Ovary (tissue), 9 donors: Measurements from ENCODE around the gene ATP8B4. TPM values are rescaled to one million over a fixed set of nuclear protein-coding genes. Genes with fewer than 3 reads are reported as not detected.
"Not testable (repeated sequence)": the region's sequence is repeated elsewhere in the genome, so short reads cannot be mapped to it uniquely, and the experiment has no call there.

Experiments used
- DNase-seq, 5 donors: peaks; one replicate each; pipeline ENCODE4 v3.0.0-alpha.2; 2019 to 2020
- H3K27ac ChIP-seq, 2 donors: fragments of 200-600 bp; one replicate each; pipeline versions ENCODE4 v1.5.1 to v1.8.0; 2019 to 2022
- H3K27me3 ChIP-seq: fragments of 200-600 bp; one replicate; pipeline ENCODE4 v1.8.0; 2022
- H3K36me3 ChIP-seq: fragments of 200-600 bp; sonication (generic); one replicate; pipeline ENCODE4 v1.5.1; 2019
- H3K4me1 ChIP-seq: one replicate; pipeline ENCODE4 v1.8.1; 2013; ENCODE audit warnings: mild to moderate bottlenecking, moderate library complexity; ENCODE audit not compliant: insufficient read depth
- H3K4me3 ChIP-seq: fragments of 200-600 bp; sonication (generic); one replicate; pipeline ENCODE4 v1.5.1; 2017
- H3K9me3 ChIP-seq, 2 donors: fragments of 200-600 bp in 1 of 2; sonication (generic) in 1 of 2; one replicate each; pipeline versions ENCODE4 v1.5.1 to v1.8.1; 2013 to 2019; ENCODE audit warnings: mild to moderate bottlenecking in 1 of 2, moderate library complexity in 1 of 2
- EP300 ChIP-seq: sonication (generic); formaldehyde crosslinking; IDR thresholded peaks from one replicate; pipeline ENCODE4 v1.6.1; 2017; ENCODE audit warnings: antibody characterized with exemption
- POLR2A ChIP-seq: fragments of 450-650 bp; IDR thresholded peaks from one replicate; pipeline ENCODE4 v1.6.1; 2017; ENCODE audit warnings: antibody characterized with exemption, mild to moderate bottlenecking, moderate library complexity
- WGBS, 3 donors: extraction: QIAGEN DNeasy Blood & Tissue Kit in 1 of 3; methylation state at CpG; one replicate each; pipeline versions ENCODE4 v1.1.5 to v1.1.7; 2013 to 2017; 5-methylcytosine and 5-hydroxymethylcytosine counted together
- intact Hi-C, 4 donors: fragments of 100-400 bp; cut with DNase I; formaldehyde crosslinking; loops; one replicate each; pipeline versions ENCODE4 v1.11.0 to v1.15.1; 2022 to 2023
- polyA plus RNA-seq, 2 donors: library from polyadenylated mRNA; stranded (reverse); fragments of 200-250 nt in 1 of 2; fragments of 350-450 nt in 1 of 2; fragmentation: Illumina TruSeq in 1 of 2; extraction: RNeasy Lipid Tissue Mini Kit (QIAGEN cat#74804) in 1 of 2; gene quantifications; one replicate each; pipeline ENCODE4 v1.2.3, GENCODE V29; 2013 to 2014
- total RNA-seq, 7 donors: library from RNA; depleted of rRNA in 2 of 7; stranded (reverse); fragments of >200 nt in 2 of 7; fragmentation: NEBNext Ultra II Directional in 3 of 7; extraction: Animal tissue kit (Norgen Biotek cat#: 25700) in 3 of 7; gene quantifications; one replicate each; pipeline versions ENCODE4 v1.1.0 to v1.2.4, GENCODE V29; 2016 to 2023
- TF ChIP-seq, protein P1 (sequence below), 3 donors: fragments of 450-650 bp in 2 of 3; fragments of 200-600 bp in 1 of 3; IDR thresholded peaks; one replicate each; pipeline versions ENCODE4 v1.5.1 to v1.8.0; 2016 to 2022; ENCODE audit warnings: antibody characterized with exemption in 3 of 3, mild to moderate bottlenecking in 1 of 3
- donor health status: DM: no; HTN: no; CAD: no; lungs with moderate emphysema.
- donor health status: DM: no; HTN: no; CAD: no.
- donor health status: Bipolar disorder and iron deficiency.
- donor health status: DM: yes; HTN: yes; CAD: no.
- donor health status: DM: no; HTN: no; CAD: no.
- donor health status: DM: yes; HTN: yes; CAD: no.

ATP8B4 gene
- total and polyA plus RNA-seq, 9 donors: 3.7 to 14.4 (median 7.1) TPM

DNA sequence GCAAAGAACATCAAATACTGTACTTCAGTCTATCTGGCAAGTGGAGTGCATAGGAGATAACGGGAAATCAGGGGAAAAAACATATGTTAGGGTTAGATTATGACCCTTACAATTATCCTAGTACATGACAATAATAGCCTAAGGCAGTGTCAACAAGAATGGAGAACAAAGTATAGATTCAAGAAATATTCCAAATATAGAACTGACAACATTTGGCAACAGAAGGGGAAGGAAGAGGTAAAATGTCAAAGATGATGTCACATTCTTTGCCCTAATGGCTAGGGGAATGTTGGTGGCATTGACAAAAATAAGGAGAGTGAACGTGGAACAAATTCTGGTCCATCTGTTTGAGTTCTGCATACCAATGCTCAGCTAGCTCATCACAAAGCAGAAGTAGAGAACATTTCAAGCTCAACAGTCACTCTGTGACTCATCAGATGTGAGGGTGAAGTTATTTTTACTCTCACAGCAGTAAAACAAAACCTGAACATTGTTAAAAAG lies 15.5 kb upstream of the ATP8B4 start:
- intact Hi-C loops: loop anchor here in 1 of 4 donors (10.0 kb wide), 1 partner anchor 230 kb away; no protein-coding TSS in a partner anchor
- Histone ChIP-seq H3K36me3 (no peaks in the 10 kb centered on the region), H3K9me3 (no peaks in the 10 kb centered on the region), H3K4me3 (no peak overlapping the region), H3K4me1 (no peaks in the 10 kb centered on the region), H3K27ac (no peak overlapping the region), H3K27me3 (no peaks in the 10 kb centered on the region)
- WGBS, 3 donors: 28 to 45% (median 30%) methylated on average over 2 of the region's 2 CpGs
- TF ChIP-seq POLR2A: no peak
- TF ChIP-seq, protein P1, sequence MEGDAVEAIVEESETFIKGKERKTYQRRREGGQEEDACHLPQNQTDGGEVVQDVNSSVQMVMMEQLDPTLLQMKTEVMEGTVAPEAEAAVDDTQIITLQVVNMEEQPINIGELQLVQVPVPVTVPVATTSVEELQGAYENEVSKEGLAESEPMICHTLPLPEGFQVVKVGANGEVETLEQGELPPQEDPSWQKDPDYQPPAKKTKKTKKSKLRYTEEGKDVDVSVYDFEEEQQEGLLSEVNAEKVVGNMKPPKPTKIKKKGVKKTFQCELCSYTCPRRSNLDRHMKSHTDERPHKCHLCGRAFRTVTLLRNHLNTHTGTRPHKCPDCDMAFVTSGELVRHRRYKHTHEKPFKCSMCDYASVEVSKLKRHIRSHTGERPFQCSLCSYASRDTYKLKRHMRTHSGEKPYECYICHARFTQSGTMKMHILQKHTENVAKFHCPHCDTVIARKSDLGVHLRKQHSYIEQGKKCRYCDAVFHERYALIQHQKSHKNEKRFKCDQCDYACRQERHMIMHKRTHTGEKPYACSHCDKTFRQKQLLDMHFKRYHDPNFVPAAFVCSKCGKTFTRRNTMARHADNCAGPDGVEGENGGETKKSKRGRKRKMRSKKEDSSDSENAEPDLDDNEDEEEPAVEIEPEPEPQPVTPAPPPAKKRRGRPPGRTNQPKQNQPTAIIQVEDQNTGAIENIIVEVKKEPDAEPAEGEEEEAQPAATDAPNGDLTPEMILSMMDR (IDR thresholded peaks at IDR 0.05): no peak
- DNase-seq: no peak

DNA sequence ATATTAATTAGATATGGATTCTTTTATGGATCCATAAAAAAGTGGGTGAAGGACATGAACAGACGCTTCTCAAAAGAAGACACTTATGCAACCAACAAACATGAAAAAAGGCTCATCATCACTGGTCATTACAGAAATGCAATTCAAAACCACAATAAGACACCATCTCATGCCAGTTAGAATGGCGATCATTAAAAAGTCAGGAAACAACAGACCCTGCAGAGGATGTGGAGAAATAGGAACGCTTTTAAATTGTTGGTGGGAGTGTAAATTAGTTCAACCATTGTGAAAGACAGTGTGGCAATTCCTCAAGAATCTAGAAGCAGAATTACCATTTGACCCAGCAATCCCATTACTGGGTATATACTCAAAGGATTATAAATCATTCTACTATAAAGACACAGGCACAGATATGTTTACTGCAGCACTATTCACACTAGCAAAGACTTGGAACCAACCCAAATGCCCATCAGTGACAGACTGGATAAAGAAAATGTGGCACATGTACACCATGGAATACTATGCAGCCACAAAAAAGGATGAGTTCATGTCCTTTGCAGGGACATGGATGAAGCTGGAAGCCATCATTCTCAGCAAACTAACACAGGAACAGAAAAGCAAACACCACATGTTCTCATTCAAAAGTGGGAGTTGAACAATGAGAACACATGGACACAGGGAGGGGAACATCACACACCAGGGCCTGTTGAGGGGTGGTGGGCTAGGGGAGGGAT lies 13.4 kb upstream of the ATP8B4 start:
- H3K4me1 ChIP-seq, H3K9me3 ChIP-seq, H3K4me3 ChIP-seq, H3K36me3 ChIP-seq, DNase-seq, H3K27me3 ChIP-seq, H3K27ac ChIP-seq: not testable (repeated sequence)
- 76 to 89% (median 88%) methylated on average over 3 of the region's 3 CpGs for WGBS, 3 donors
- intact Hi-C loops: loop anchor here in 1 of 4 donors (10.0 kb wide), 1 partner anchor 228 kb away; no protein-coding TSS in a partner anchor

DNA sequence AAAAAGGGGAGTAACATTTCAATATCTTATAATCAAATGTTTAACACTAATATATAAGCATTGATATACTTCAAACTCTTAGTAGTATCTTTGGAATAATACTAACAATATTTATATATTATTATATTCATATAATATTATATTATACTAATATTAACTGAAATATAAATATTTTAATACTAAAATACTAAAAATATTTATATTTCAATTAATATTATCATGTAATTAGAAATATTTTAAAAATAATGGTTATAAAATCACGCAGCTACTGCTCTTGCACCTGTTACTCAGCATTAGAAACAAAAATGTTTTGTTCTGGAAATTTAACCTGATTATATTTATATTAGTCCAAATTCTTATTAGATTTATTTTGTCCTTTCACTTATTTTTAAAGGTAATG lies 12.6 kb upstream of the ATP8B4 start:
- DNase-seq: no peak
- WGBS, 3 donors: 79 to 83% (median 80%) methylated on average over 1 of the region's 1 CpG
- Histone ChIP-seq H3K9me3 (no peaks in the 10 kb centered on the region), H3K36me3 (no peaks in the 10 kb centered on the region), H3K27me3 (no peaks in the 10 kb centered on the region), H3K27ac (no peak overlapping the region), H3K4me3 (no peak overlapping the region), H3K4me1 (no peaks in the 10 kb centered on the region)
- TF ChIP-seq POLR2A: no peak
- no peak for TF ChIP-seq EP300
- TF ChIP-seq, protein P1 (IDR thresholded peaks at IDR 0.05): no peak
- intact Hi-C loops: loop anchor here in 1 of 4 donors (10.0 kb wide), 1 partner anchor 227 kb away; no protein-coding TSS in a partner anchor

DNA sequence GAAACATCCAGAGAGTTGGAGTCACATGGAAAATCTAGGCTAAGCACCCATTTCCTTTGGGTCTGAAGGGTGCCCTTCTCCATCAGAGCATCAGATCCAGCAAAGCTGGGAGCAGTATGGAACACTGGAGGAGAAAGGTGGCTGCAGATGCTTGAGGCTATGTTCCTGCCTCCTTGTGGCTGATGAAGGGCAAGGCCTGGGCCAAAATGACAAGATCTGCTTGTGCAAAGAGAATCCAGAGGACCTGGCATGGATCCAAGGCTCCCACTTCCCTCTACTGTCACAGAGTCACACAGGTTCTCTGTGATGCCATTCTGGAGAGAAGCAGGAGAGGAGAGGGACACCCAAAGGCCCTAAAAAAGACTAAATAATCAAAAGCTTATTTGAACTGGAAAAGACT lies 9.2 kb upstream of the ATP8B4 start:
- Histone ChIP-seq H3K4me1 (no peaks in the 10 kb centered on the region), H3K4me3 (no peak overlapping the region), H3K36me3 (no peaks in the 10 kb centered on the region), H3K27me3 (no peaks in the 10 kb centered on the region), H3K9me3 (no peaks in the 10 kb centered on the region), H3K27ac (no peak overlapping the region)
- TF ChIP-seq EP300 (no peak), POLR2A (no peak)
- TF ChIP-seq, protein P1 (IDR thresholded peaks at IDR 0.05): no peak
- peak in 3 of 5 donors; percentile 14 to 25 (median 17) for DNase-seq
- intact Hi-C loops: no loop called here

DNA sequence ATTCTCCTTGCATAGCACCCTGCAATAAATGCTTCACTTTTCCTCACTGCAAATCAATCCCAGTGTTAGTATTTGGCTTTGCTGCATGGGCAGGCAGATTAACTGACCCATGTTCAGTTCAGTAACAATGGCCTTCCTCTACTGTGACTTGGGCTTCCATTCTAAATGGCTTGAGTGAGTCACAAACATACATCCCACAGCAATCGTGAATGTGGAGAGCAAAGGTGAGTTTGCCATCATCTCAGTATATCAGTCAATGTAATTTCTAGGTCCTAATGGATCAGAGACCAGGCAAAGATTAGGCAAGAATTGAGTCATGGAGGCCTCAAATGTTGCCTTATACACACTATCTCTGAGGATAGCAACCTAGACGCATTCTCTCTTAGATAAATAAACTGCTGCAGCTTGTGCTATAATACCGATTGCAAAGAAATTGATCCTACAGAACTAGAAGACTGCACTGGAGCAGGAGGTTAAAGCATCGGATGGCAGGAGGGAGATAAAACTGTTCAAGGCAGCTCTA lies 8.3 kb upstream of the ATP8B4 start:
- no peak overlapping the region for H3K4me3 ChIP-seq
- TF ChIP-seq POLR2A (no peak), EP300 (no peak)
- TF ChIP-seq, protein P1 (IDR thresholded peaks at IDR 0.05): no peak
- no peak overlapping the region for H3K27ac ChIP-seq
- intact Hi-C loops: no loop called here
- no peaks in the 10 kb centered on the region for H3K9me3 ChIP-seq
- H3K27me3 ChIP-seq: no peaks in the 10 kb centered on the region
- 79 to 86% (median 85%) methylated on average over 4 of the region's 4 CpGs for WGBS, 3 donors
- no peak for DNase-seq
- no peaks in the 10 kb centered on the region for H3K4me1 ChIP-seq
- H3K36me3 ChIP-seq: no peaks in the 10 kb centered on the region
